HL-60/S4 treated with retinoic acid at 250 ng/mL for 4 days and 3 days (cell line): Measurements from ENCODE around the gene NXPH3.

Experiments
- in situ Hi-C: fragments of 300-500 bp; cut with MboI; formaldehyde crosslinking; loops from 2 replicates; pipeline ENCODE4 v1.7.0; 2022; ENCODE audit warnings: low sequenced_read_pairs

The NXPH3 gene

DNA sequence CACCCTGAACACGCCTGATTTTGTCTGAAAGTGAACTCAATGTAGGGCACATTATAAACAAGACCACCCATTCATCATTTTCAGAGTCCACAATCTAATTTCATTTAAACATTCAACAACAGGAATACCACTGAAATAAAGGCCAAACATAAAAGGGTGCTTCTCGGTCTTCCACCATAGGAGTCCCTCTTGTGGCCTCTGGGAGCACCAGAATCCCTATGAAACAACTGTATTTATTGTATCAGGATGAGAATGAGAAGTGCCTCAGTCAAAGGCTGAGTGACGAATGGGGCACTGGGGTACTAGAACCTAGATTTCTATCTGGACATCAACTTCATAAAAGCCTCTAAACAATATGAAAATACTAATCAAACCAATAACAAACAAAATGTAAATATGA, 40.4 kb downstream of the NXPH3 start:
- in situ Hi-C loops, result no loop called here

DNA sequence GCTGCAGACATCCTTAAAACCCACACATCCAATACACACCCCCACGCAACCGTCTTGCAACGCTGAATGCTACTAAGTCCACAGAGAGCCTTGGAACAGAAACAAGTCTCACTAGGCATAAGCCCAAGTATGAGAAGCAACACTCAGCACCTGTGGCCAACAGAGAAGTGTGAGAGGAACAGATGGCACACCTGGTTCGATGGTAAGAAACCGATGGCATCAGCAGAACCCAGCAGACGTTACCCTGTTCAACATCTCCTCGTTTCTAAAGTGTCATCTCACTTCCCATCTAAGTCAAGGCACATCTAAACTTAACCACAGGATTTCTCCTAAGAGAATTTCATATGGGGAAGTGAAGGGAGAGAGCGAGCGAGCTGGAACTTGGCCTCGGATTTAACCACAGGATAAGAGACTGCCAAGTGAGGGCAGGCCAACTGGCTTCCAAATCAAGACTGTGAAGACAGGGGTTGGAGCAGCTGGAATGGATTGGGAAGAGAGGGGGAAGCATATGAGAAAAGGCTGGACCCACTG, 41.0 kb downstream of the NXPH3 start:
- in situ Hi-C loops, result no loop called here

DNA sequence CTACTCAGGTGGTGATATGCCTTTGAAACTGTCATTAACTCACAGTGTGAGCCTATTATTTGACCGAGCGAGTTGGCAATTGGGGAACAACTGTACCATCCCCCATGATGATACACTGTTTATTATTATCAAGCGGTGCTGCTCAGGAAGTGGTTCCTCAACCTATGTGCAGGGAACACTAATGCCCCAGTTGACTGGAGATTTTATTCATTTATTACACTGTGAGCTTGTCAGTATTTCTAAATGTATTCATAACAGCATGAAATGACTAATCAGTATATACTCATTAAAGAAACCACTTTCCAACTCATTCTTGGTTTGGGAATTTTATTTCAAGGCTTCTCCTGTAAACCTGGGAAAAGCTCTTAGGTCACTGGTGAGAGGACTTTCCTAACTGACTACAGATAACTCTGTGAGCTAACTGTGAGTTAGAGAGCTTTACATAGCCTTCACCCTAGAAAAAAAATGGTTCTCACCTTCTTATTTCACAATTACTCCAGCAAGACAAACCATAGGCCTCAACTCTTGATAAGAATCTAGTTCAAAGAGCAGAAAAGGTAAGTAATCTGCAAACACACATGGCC, 42.4 kb downstream of the NXPH3 start:
- in situ Hi-C loops, result no loop called here

DNA sequence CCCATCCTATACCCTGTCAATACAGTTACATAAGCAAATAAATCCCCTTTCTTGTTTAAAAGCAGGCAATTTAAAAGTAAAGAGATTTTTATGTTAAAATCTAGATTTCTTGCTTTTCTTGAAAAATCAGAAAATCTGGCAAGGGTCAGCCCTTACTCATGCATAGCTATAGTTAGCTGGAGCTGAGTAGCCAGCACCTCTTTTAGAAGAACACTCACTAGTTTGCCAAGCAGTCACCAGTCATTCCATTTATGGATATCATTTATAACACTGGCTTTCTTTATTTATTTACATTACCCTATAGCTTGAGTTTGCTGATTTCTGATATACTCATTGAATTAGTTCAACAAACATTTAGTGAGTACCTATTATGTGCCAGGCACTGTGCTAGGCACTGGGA, 45.7 kb downstream of the NXPH3 start:
- in situ Hi-C loops, result no loop called here

DNA sequence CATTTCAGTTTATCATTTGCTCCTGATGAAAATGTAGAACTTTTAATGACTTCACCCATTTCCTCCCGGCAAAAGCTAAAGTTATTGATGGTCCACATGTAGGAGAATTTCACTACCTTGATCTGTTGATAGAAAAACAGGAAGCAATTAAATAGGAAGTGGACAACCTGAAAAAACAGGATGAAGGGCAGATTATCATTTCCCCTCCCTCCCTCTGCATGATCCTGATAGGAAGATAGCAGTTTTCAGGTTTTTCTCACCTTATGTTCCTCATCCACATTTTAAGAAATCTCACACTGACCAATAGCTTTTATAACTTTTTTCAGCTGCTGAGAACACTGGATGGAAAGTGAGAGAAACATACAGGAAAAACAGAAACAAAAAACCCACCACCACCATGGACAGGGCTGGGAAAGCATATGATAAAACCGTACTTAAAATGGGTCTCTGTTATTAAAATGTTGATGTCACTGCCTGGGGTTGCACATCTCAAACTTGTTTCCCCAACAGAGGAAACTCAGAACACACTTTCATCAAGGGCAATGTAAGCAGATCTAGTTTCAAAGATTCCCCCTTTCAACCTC, 46.4 kb downstream of the NXPH3 start:
- in situ Hi-C loops, result no loop called here

DNA sequence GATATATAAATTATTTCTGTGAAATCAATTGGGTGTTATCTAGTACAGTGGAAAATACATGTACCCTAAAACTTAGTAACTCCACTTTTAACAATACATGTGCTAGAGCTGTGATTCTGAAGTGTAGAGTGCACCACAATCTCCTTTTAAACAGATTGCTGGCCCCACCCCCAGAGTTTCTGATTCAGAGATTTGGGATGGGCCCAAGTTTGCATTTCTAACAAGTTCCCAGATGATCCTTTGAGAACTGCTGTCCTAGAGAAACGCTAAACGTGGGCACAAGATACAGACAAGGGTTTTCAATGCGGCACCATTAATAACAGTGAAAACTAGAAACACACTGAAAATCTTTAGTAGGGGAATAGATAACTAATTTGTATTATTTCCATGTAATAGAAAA, 49.2 kb downstream of the NXPH3 start:
- in situ Hi-C loops, result no loop called here

DNA sequence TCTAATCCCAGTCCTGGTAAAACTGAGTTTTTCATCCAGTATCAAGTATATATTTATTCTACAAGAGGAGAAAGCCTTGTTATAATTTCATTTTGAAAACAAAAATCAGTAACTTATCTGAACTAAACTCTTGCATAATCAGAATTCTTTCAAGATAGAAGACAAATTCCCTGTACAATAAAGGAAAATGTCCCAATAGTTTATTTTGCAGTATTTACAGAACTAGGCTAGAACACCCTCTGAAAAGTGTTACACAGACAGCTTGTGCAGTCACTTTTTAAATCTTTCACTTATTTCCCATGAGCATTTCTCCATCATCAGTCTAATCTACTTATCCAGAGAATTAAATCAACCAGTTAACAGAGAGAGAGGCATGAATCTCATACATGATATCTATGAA, 53.8 kb downstream of the NXPH3 start:
- in situ Hi-C loops, result no loop called here

DNA sequence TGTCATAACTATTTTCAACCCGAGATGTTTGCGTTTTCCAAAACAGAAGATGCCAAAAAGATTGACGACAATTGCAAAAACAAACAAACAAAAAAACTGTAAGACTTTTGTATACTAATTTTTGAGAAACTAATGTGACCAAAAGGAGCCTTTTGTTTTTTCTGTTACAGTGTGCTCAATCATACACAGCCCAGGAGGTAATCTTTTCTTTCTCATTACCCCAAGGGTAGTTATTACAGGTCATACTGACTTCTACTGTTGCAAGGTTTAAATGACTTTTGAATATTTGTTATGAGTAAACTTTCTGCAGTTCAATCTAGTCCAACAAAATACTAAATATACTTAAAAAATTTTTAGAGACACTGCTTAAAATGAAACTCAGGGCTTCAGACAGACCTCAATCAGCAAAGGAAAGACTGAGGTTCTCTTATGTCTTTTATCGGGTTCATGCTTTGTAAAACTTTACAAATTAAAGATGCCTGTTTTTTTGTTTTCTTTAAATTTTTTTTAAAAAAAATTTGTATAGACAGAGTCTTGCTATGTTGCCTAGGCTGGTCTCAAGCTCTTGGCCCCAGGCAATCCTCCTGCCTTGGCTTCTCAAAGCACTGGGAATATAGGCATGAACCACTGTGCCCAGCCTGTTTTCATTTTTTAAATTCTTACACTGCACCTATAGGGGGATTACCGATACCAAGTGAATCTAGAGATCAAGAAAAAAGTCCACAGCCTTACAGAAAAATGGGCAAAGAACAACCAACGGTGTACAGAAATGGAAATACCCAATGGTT, 54.6 kb downstream of the NXPH3 start:
- in situ Hi-C loops, result no loop called here

DNA sequence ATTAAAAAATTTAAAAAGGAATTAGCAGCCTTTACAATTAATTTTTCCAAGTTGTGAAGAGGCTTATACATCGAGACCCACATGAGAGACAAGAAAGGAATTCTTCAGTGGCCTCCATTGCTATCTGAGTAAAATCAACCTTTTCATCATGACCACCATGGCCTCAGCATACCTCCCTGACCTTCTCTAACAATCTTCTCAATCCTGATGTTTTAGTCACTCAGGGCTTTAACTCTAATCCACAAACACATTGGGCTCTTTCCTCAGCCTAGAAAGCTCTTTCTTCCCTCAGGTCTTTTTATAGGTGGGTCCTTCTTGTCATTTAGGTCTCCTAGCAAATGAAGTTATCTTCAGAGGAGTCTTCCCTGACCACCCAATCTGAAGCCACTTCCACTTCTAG, 55.8 kb downstream of the NXPH3 start:
- in situ Hi-C loops, result no loop called here
